ENCODE data around the gene CTSH.
"Not testable (repeated sequence)": the region's sequence is repeated elsewhere in the genome, so short reads cannot be mapped to it uniquely, and the experiment has no call there.

CTSH gene

DNA sequence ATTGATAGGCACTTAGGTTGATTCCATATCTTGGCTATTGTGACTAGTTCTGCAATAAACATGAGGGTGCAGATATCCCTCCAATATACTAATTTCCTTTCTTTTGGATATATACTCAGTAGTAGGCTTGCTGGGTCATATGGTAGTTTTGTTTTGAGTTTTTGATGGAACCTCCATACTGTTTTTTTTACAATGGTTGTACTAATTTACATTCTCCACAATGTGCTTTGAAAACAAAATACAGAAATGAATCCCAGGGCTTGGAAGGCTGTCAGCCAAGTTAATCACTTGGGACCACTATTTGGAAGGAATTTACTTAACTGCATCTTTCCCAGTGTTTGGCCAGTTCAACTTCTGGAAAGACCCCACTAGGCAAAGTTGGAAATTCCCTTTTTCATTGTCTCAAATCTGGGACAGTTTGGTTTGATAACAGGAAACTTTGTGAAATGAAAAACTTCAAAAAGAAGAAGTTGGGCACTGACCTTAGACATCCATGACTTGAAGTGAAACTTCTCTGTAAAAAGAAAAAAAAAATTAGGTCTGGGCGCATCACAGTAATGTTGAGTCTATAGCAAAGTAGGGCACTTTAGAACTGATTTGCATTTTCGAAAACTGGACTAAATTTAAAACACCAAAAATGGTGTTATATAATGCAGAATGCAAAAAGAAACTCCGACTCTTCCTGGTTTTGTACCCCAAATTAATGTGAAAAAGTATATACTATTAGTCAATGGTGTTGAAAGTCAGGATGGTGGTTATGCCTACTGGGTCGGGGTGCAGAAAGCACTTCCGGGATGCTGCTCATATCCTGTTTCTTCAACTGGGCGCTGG, 6.0 kb downstream of the CTSH start:
- DNase-seq, result no peak

DNA sequence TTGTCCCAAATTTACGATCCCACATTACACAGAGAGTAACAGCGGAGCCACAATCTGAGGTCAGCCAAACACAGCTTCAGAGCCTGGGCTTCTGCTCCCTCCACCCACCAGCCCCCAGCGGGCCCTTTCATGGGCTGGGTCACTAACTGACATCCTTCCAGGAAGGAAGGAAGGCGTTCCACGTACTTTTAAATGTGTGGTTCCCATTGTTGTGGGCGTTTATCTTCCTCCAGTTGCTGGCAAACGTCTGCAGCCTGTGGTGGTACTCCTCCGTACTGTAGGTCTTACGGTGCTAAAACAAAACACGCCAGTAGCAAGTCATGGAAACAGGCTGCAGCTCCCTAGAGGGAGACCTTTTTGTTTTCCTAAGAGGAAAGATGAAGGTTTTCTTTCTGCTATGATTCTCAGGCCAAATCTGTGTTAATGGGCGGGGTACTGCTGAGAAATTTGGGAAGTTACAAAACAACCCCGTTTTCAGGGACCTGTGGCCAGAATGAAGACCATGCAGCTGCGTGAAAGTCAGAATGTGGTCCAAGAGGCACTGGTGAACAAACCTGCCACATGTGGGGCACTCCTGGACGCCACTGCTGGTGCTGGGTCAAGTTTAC, 7.6 kb downstream of the CTSH start:
- no peak for DNase-seq

DNA sequence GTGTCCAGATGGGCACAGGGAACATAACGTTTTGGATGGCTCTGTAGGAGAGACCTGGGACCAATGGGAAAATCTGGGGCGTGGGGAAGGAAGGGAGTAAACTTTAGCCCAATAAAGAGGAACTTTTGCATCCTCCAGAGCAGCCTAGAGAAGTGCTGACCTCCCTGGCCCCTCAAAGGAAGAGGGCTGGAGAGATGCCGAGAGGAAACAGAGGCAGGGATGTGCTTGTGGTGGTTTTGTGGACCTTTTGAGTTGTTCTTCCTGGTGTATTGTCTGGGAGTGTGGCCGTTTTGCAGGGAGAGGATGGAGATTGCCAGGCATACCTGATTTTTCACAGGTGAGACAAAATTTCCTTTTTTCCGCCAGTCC, 10.2 kb downstream of the CTSH start:
- DNase-seq, result no peak

DNA sequence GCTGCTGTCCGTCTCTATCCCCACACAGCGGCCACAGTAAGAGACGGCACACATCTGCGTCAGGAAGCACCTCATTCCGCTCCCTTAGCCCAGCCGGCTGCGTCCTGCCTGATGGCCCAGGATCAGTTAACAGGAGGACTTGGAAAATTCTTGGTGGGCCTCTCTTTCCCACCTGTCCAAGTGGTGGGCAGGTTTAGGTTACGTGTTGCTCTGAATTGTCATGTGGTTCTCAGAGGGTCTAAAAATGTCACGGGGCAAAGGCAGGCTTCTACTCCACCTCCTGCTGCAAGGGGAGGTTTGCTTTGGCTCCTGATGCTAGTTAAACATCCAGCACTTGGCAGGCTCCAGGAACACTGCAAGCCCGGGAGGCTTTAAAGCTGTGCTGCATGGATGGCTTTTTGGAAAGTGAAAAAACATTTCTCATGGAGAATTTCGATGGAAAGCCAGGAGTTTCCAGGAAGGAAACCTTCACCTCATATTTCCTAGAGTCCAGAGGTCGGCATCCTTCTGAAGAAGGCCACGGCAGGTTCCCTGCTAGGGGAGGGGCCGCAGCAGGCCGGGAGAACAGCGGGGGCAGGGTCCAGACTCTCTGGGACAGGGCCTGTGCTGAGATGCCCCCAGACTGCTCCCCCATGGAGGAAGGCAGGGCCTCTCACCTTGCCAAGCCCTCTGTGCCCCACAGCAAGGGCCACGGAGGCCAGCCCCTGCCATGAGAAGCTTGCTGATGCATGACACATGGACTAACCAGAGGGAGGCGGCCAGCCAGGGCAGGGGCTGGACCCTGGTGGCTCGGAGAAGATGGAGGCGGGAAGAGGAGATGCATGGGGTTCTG, 10.8 kb downstream of the CTSH start:
- DNase-seq, result no peak

DNA sequence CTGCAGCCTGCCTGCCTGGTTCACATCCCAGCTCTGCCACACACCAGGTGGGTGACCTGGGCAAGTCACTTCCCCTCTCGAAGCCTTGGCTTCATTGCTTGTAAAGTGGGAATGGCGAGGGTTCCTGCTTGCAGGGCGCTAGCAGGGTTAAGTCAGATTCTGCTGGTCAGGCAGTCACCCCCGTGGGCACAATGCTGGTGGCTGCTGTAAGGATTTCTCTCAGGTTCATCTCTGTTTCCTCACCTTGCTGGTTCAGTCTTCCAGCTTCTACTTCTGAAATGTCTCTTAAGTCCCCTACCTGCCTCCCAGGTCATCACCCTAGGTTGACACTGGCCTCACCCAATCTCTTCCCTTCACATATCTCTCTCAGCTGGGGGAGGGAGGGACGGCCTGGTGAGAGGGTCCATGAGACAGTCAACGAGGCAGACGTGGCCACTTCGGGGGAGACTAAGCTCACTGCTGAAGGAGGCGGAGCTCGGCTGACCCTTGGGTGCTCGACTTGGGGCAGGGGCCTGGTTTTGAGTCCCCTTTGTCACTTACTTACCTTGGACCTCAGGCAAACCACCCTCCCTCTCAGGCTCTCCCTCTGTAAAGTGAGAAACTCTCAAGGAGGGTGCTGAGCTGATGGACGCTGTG, 11.5 kb downstream of the CTSH start:
- no peak for DNase-seq

DNA sequence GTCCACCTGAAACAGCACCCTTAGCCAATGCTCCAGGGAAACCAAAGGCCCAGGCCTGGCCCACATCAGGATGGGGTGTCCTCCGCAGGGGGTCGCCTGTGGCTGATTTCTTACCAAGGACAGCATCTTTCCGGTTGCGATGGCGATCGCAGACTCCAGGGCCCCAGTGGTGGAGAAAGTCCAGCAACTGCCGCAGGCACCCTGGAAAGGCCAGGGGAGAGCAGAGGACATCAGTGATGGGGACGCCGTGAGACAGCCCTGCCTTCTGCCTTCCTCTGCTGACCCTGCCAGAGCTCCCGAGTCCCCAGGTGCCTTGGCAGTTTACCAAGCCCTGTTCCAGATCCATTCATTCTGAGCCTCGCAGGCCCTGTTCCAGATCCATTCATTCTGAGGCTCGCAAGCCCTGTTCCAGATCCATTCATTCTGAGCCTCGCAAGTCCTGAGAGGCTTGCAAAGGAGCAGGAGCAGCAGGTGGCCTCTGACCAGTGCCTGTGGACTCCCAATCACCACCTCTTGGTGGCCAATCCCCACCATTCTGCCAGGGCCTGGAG, 12.5 kb downstream of the CTSH start:
- no peak for DNase-seq

DNA sequence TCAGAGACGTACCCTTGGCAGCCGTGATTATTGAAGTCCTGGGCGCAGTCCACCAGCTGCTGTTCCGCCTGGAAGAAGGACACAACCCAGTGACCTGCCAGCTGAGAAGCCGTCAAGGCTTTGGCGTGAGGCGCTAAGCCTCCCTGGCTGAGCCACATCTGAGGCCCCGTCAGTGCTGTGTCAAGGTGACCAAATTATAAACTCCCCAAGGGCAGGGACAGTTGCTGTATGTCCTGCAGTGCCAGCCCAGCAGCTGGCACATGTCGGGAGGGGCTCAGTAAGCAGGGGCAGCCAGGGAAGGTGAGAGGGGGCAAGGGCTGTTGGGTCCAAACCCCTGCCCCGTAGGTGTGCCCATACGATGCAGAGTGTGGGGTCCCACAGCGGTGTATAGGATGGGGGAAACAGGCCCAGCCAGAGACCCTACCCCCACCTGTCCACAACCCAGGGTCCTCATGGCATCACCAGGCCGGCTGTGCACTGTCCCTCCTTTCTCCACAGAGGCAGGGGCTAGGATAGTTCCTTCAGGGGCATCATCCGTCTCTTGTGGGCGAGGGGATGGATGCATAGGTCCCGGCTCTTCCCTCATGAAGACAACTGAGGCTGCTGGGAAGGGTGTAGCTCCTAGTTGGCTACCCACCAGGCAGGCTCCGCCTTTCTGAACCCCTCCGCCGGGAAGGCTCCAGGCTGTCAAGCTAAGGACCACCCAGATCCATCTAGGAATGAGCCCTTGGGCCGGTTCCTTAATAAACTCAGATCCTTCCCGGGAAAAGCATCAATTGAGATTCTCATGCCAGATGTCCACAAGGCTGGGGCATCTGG, 13.2 kb downstream of the CTSH start:
- DNase-seq, result no peak

DNA sequence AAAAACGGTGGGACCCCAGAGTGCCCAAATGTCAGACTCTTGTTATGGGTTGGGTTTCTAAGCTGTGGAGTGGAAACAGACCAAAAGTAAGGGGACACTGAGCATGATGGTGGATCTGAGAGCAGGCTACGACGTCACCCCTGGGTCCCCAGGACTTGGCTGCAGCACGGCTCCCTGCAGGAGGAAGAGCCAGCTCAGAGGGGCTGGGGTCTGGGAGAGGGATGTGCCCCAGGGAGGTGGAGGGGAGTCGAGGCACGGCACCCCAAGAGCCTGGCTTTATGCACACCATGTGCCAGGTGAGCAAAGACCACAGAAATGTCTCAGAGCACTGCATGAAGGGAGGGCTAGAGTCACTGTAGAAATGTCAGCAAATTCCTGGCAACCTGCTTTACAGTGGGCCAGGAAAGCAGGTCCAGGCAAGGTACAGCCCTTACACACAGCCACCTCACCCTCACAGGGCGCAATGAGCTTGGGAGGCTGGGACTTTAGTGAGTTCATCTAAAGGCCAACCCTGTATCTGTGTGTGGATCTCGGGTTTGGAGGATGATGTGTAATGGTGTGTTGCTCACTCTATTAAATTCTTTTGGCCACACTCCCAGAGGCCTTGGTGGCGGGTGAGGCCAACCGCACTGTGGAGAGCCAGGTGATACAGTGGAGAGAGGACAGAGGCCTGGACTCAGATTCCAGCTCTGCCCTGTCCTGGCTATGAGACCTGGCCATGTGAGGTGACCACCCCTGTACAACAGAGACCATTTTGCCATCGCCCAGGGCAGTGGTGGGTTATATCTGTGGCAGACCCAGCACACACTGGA, 14.1 kb downstream of the CTSH start:
- no peak for DNase-seq

DNA sequence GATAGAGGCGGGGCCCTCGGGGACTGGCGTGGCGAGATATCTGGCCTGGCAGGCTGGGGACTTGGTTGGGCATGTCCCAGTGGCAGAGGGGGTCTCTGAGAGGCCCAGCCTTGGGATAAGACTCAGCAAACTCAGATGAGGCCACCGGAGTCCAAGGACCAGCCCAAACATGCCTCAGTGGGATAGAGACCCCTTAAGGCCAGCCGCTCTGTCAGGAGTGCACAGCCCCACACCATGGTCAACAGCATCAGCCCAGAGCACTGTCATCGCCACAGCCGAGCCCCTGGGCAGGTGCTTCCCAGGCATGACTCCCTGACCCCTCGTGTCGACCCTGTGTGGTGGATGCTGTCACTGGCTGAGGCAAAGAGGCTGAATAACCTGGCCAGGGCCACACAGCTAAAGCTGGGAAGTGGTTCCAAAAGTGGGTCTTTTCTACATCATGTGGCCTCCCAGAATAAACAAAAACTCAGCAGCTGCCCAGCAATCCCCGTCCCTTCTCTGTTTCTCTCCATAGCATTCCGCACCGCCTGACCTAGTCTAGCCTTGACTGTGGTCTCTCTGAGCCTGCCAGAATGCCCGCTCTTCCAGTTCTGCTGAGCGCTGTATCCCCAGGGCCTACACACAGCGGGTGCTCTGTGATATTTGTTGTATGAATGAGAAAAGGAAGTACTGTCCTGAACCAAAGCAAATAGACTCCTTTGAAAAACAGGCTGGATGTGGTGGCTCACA, 15.1 kb downstream of the CTSH start:
- DNase-seq, result no peak

DNA sequence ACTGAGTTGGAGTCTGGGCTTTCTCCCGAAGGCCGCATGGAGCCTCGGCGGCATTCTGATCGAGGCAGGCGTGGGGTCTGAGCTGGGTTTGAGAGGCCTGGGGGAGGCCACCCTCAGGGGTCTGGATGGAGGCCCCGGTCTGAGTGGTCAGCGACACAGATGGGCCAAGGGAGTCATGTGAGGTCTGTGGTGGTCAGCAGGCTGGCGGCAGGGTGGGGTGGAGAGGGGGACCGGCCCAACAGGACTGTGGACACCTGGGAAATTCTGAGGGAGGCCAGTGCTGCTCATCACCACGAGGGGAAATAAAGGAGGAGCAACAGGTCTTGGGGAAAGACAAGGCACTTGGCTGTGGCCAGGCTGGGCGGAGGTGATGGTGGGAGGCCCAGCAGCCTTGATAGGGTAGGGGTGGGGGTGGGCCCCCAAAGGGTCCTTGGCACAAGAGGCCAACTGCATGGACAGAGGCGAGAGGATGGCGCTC, 16.2 kb downstream of the CTSH start:
- no peak for DNase-seq

DNA sequence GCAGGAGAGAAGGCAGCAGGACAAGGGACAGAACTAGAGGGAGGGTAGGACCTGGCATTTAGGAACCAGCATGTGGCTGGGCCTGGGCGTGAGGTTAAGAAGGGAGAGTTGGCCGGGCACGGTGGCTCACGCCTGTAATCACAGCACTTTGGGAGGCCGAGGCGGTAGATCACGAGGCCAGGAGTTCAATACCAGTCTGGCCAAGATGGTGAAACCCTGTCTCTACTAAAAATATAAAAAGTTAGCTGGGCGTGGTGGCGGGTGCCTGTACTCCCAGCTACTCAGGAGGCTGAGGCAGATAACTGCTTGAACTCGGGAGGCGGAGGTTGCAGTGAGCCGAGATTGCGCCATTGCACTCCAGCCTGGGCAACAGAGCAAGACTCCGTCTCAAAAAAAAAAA, 16.7 kb downstream of the CTSH start:
- not testable (repeated sequence) for DNase-seq

DNA sequence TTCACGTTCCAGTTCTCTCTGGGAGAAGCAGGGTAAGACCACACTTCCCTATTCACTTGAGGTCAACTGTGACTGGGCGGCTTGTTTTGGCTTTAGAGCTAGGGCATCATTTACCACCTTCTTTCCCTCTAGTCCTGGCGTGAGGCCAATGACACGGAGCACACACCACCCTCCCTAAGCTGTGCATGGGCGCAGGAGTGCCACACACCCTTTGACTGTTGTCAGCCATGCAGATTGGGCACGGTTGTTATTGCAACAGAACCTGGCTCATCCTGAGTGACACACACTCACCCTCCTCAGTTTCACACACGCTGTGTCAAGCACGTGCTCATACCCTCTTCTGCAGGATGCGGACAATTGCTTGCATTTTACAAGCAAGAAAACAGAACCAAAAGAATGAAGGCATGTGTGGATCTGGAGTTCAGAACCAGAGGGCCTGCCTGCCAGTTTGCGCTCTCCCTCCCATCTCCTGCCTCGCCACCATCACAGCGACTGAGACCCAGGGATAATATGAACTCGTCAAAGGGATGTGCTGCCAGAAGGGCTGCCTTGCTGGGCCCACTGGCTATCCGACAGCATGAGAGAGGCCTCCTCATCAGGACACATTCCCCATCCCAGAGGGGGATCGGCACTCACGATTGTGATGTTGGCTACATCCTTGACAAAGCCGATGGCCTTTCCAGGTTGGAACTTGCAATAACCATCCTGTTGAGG, 17.6 kb downstream of the CTSH start:
- DNase-seq, result no peak

- no peak for DNase-seq
Observed at GRCh38 chr15:78925956-78926743, 18.7 kb downstream of the CTSH start.

- DNase-seq, result no peak
Observed at GRCh38 chr15:78925076-78925624, 19.7 kb downstream of the CTSH start.

GRCh38 chr15:78923480-78924360, 21.1 kb downstream of the CTSH start:
- DNase-seq, result no peak

- no peak for DNase-seq
Observed at GRCh38 chr15:78923015-78923414, 21.8 kb downstream of the CTSH start.

- DNase-seq, result no peak
Observed at GRCh38 chr15:78922527-78922926, 22.3 kb downstream of the CTSH start.
